Stimulated activated CD4-positive, alpha-beta T cell treated with anti-CD3 and anti-CD28 coated beads, Interleukin-12 subunit alpha, Interleukin-12 subunit beta, amount 100 ng/mL, for 48 hours (primary cell): ENCODE measurements around the gene FHIP1A.
"Not testable (repeated sequence)": the region's sequence is repeated elsewhere in the genome, so short reads cannot be mapped to it uniquely, and the experiment has no call there.

Source experiments
- DNase-seq, 3 donors: peaks; one replicate each; pipeline ENCODE4 v3.0.0-alpha.2; 2020; ENCODE audit warnings: low read depth in 2 of 3, low spot score in 1 of 3

FHIP1A gene

GRCh38 chr4:151408630-151409469 is at the start of gene FHIP1A:
FHIP1A (plus strand) TSS chr4:151409176; CDS start chr4:151566260, 157,084 bp downstream.
- peak; percentile 46 to 59 (median 48) for DNase-seq

GRCh38 chr4:151359576-151359975 is 49.4 kb upstream of the FHIP1A start:
- DNase-seq = no peak

GRCh38 chr4:151361126-151361525 is 47.9 kb upstream of the FHIP1A start:
- no peak for DNase-seq

- no peak for DNase-seq
Measured at GRCh38 chr4:151361966-151362365, 47.0 kb upstream of the FHIP1A start.

GRCh38 chr4:151362404-151363164 is 46.4 kb upstream of the FHIP1A start:
- DNase-seq = peak; percentile 70 to 77 (median 71)

GRCh38 chr4:151376540-151376939 is 32.4 kb upstream of the FHIP1A start:
- no peak for DNase-seq

- no peak for DNase-seq
Measured at GRCh38 chr4:151389311-151389710, 19.7 kb upstream of the FHIP1A start.

GRCh38 chr4:151389799-151390198 is 19.2 kb upstream of the FHIP1A start:
- DNase-seq = not testable (repeated sequence)

GRCh38 chr4:151395873-151396272 is 13.1 kb upstream of the FHIP1A start:
- DNase-seq = no peak

- no peak for DNase-seq
Measured at GRCh38 chr4:151400343-151400742, 8.6 kb upstream of the FHIP1A start.

GRCh38 chr4:151401739-151402138 is 7.2 kb upstream of the FHIP1A start:
- no peak for DNase-seq

- no peak for DNase-seq
Measured at GRCh38 chr4:151402145-151402865, 6.7 kb upstream of the FHIP1A start.

- DNase-seq = no peak
Measured at GRCh38 chr4:151403656-151404055, 5.3 kb upstream of the FHIP1A start.

- not testable (repeated sequence) for DNase-seq
Measured at GRCh38 chr4:151404802-151405201, 4.2 kb upstream of the FHIP1A start.

GRCh38 chr4:151407018-151407417 is 2.0 kb upstream of the FHIP1A start:
- no peak for DNase-seq

- peak in 2 of 3 donors; percentile 12 to 34 for DNase-seq
Measured at GRCh38 chr4:151407466-151408379, 1.3 kb upstream of the FHIP1A start.

GRCh38 chr4:151408380-151408629 is 671 bp upstream of the FHIP1A start:
- no peak for DNase-seq

GRCh38 chr4:151409470-151410313 is 716 bp downstream of the FHIP1A start:
- DNase-seq = no peak

- DNase-seq = no peak
Measured at GRCh38 chr4:151415978-151416377, 7.0 kb downstream of the FHIP1A start.

GRCh38 chr4:151417164-151417571 is 8.2 kb downstream of the FHIP1A start:
- DNase-seq = no peak
